ENCODE measurements around the gene ADAM10. TPM values are rescaled to one million over a fixed set of nuclear protein-coding genes. Genes with fewer than 3 reads are reported as not detected.

Gene ADAM10
- total and polyA plus RNA-seq, 2 of the 8 experiments (the other 6 are each of a cell fraction or from before 2014, with no cell fraction given): 46.5 to 163 TPM

- TF ChIP-seq RAD21 (IDR thresholded peaks at IDR 0.05 in 1 of 2, conservative IDR thresholded peaks at IDR 0.05 in 1 of 2; ENCODE audit: low read depth in 2 of 2, low read length in 2 of 2) (no peak), GABPA (IDR thresholded peaks at IDR 0.05; ENCODE audit: borderline replicate concordance, insufficient read depth, low read length) (no peak), SIRT6 (IDR thresholded peaks at IDR 0.05; ENCODE audit: low read length) (no peak), JUN (IDR thresholded peaks at IDR 0.05; ENCODE audit: low read depth, low read length) (no peak), KDM5A (IDR thresholded peaks at IDR 0.05; ENCODE audit: low read length) (no peak)
Measured at GRCh38 chr15:58705105-58705504, 44.4 kb downstream of the ADAM10 start (continued).

Measured in H1 (cell line).